A673 (cell line): ENCODE measurements around the gene OBSCN. TPM values are rescaled to one million over a fixed set of nuclear protein-coding genes. Genes with fewer than 3 reads are reported as not detected.
A peak's percentile ranks its signal among the peaks of the same experiment; 100 is the strongest.

Experiments
- BruUV-seq: library from RNA; stranded (reverse); fragments of 400-500 nt; replicated peaks from 2 replicates; lab custom pipeline; 2021; lab: Mats Ljungman, UMichigan
- CTCF ChIA-PET: fragments of 300-600 bp; sonication (Branson Sonifier 250); formaldehyde crosslinking; loops from one replicate; lab custom pipeline; 2022; ENCODE audit warnings: antibody characterized with exemption; lab: Charles Lee
- POLR2A ChIA-PET: fragments of 300-600 bp; sonication (Branson Sonifier 250); formaldehyde crosslinking; loops from one replicate; lab custom pipeline; 2022; ENCODE audit warnings: antibody characterized with exemption; ENCODE audit not compliant: low non-redundant PET; lab: Charles Lee
- DNase-seq: peaks from one replicate; pipeline ENCODE4 v3.0.0-alpha.2; 2015; ENCODE audit warnings: low spot score
- H3K27ac ChIP-seq: fragments of 200-600 bp; sonication (generic); 2 replicates; pipeline ENCODE4 v1.5.1; 2016; ENCODE audit warnings: mixed run types, low read depth, mild to moderate bottlenecking, mixed read lengths, antibody characterized with exemption, low read length; ENCODE audit not compliant: poor library complexity, severe bottlenecking
- H3K27me3 ChIP-seq: fragments of 200-600 bp; sonication (generic); replicated peaks from 2 replicates; pipeline ENCODE4 v1.6.1; 2017; ENCODE audit warnings: mixed run types, low read depth, mild to moderate bottlenecking, mixed read lengths, antibody characterized with exemption, low read length; ENCODE audit not compliant: insufficient read depth, poor library complexity
- H3K36me3 ChIP-seq: fragments of 200-600 bp; sonication (generic); 2 replicates; pipeline ENCODE4 v1.6.1; 2016; ENCODE audit warnings: mixed run types, mild to moderate bottlenecking, mixed read lengths, antibody characterized with exemption, low read length; ENCODE audit not compliant: insufficient read depth, poor library complexity, severe bottlenecking
- H3K4me1 ChIP-seq: fragments of 200-600 bp; sonication (generic); 2 replicates; pipeline ENCODE4 v1.6.1; 2017; ENCODE audit warnings: mixed run types, mild to moderate bottlenecking, mixed read lengths, antibody characterized with exemption, low read length; ENCODE audit not compliant: insufficient read depth, poor library complexity, severe bottlenecking
- H3K4me3 ChIP-seq: fragments of 200-600 bp; sonication (generic); 2 replicates; pipeline ENCODE4 v1.5.1; 2016; ENCODE audit warnings: low read depth, mixed run types, mild to moderate bottlenecking, mixed read lengths, low read length; ENCODE audit not compliant: poor library complexity, severe bottlenecking
- H3K9me3 ChIP-seq: fragments of 200-600 bp; sonication (generic); 2 replicates; pipeline ENCODE4 v1.6.1; 2016; ENCODE audit warnings: mixed run types, low read depth, mild to moderate bottlenecking, mixed read lengths, antibody characterized with exemption, low read length; ENCODE audit not compliant: poor library complexity, severe bottlenecking
- CTCF ChIP-seq: fragments of 300-800, 200-600 bp; sonication (generic); conservative IDR thresholded peaks from 2 replicates; pipeline ENCODE4 v1.5.1; 2017; ENCODE audit warnings: low read depth, mild to moderate bottlenecking, antibody characterized with exemption, low read length, moderate library complexity, mixed read lengths
- EZH2 ChIP-seq: fragments of 200-600 bp; sonication (generic); IDR thresholded peaks from 2 replicates; pipeline ENCODE4 v1.6.1; 2017; ENCODE audit warnings: borderline replicate concordance, low read depth, mild to moderate bottlenecking, mixed read lengths, antibody characterized with exemption, low read length; ENCODE audit not compliant: poor library complexity, severe bottlenecking
- intact Hi-C: fragments of 100-400 bp; cut with micrococcal nuclease; formaldehyde crosslinking; loops from one replicate; pipeline ENCODE4 v1.10.0; 2022; ENCODE audit not compliant: unreplicated experiment
- total RNA-seq: library from RNA; stranded (reverse); gene quantifications from 2 replicates; pipeline ENCODE4 v1.2.3, GENCODE V29; 2021

OBSCN gene
- total RNA-seq, 1 experiment from 2014 or later = 37.7 TPM

- TF ChIP-seq EZH2 (no peak), CTCF (peak; percentile 56)
- Histone ChIP-seq H3K4me1 (no peaks in the 10 kb centered on the region), H3K9me3 (no peaks in the 10 kb centered on the region), H3K27ac (no peak overlapping the region), H3K4me3 (no peak overlapping the region), H3K36me3 (no peaks in the 10 kb centered on the region), H3K27me3 (no peaks in the 10 kb centered on the region)
- peak; percentile 33 for DNase-seq
- CTCF ChIA-PET = no interaction called here
- BruUV-seq = no TSS peak
- POLR2A ChIA-PET = no interaction called here
- intact Hi-C loops = no loop called here
These were observed 27.4 kb upstream of the OBSCN start for GRCh38 chr1:228180271-228180958.

- no peak overlapping the region for H3K27ac ChIP-seq
- H3K4me1 ChIP-seq = no peaks in the 10 kb centered on the region
- no peaks in the 10 kb centered on the region for H3K36me3 ChIP-seq
- H3K4me3 ChIP-seq = no peak overlapping the region
- TF ChIP-seq EZH2 (no peak), CTCF (no peak)
- POLR2A ChIA-PET = no interaction called here
- no peaks in the 10 kb centered on the region for H3K27me3 ChIP-seq
- CTCF ChIA-PET = no interaction called here
- no peak for DNase-seq
- intact Hi-C loops = no loop called here
- H3K9me3 ChIP-seq = no peaks in the 10 kb centered on the region
- BruUV-seq = no TSS peak
These were observed 26.7 kb upstream of the OBSCN start for GRCh38 chr1:228180959-228181644.

GRCh38 chr1:228181645-228182034, 26.2 kb upstream of the OBSCN start:
- intact Hi-C loops = no loop called here
- BruUV-seq = no TSS peak
- H3K4me3 ChIP-seq = no peak overlapping the region
- no peaks in the 10 kb centered on the region for H3K9me3 ChIP-seq
- H3K27me3 ChIP-seq = no peaks in the 10 kb centered on the region
- ChIA-PET CTCF (no interaction called here), POLR2A (no interaction called here)
- H3K4me1 ChIP-seq = no peaks in the 10 kb centered on the region
- H3K27ac ChIP-seq = no peak overlapping the region
- H3K36me3 ChIP-seq = no peaks in the 10 kb centered on the region
- DNase-seq = no peak
- TF ChIP-seq EZH2 = no peak
- TF ChIP-seq CTCF = no peak
